Ishikawa (cell line): ENCODE data around the gene AHR.

Experiments used
- CEBPB ChIP-seq: IDR thresholded peaks from 2 replicates; pipeline ENCODE4 v1.6.1; 2012
- CREB1 ChIP-seq: IDR thresholded peaks from 2 replicates; pipeline ENCODE4 v1.6.1; 2012; ENCODE audit warnings: low read depth
- EGR1 ChIP-seq: IDR thresholded peaks from 2 replicates; pipeline ENCODE4 v1.6.1; 2012
- EP300 ChIP-seq: IDR thresholded peaks from 2 replicates; pipeline ENCODE4 v1.6.1; 2012; ENCODE audit warnings: borderline replicate concordance
- FOXM1 ChIP-seq: IDR thresholded peaks from 2 replicates; pipeline ENCODE4 v1.6.1; 2012; ENCODE audit warnings: low read depth, borderline replicate concordance
- MAX ChIP-seq: IDR thresholded peaks from 2 replicates; pipeline ENCODE4 v1.6.1; 2012
- NFIC ChIP-seq: IDR thresholded peaks from 2 replicates; pipeline ENCODE4 v1.6.1; 2012
- RAD21 ChIP-seq: IDR thresholded peaks from 2 replicates; pipeline ENCODE4 v1.6.1; 2012; ENCODE audit warnings: low read depth
- REST ChIP-seq: IDR thresholded peaks from 2 replicates; pipeline ENCODE4 v1.6.1; 2012; ENCODE audit warnings: low read depth, mild to moderate bottlenecking
- TAF1 ChIP-seq: IDR thresholded peaks from 2 replicates; pipeline ENCODE4 v1.6.1; 2012; ENCODE audit warnings: low read depth, mild to moderate bottlenecking
- TCF12 ChIP-seq: IDR thresholded peaks from 2 replicates; pipeline ENCODE4 v1.6.1; 2012; ENCODE audit warnings: low read depth
- TEAD4 ChIP-seq: IDR thresholded peaks from 2 replicates; pipeline ENCODE4 v1.6.1; 2012
- USF1 ChIP-seq: IDR thresholded peaks from 2 replicates; pipeline ENCODE4 v1.6.1; 2012
- YY1 ChIP-seq: IDR thresholded peaks from 2 replicates; pipeline ENCODE4 v1.6.1; 2012; ENCODE audit warnings: low read depth
- ZBTB7A ChIP-seq: IDR thresholded peaks from 2 replicates; pipeline ENCODE4 v1.6.1; 2012; ENCODE audit warnings: low read depth

Gene AHR

GRCh38 chr7:17266565-17266964 is 31.9 kb upstream of the AHR start:
- TF ChIP-seq ZBTB7A, result no peak
- TF ChIP-seq EGR1, result no peak
- TF ChIP-seq CREB1, result no peak
- no peak for TF ChIP-seq REST
- no peak for TF ChIP-seq TCF12
- TF ChIP-seq TAF1, result no peak
- TF ChIP-seq YY1, result no peak
- no peak for TF ChIP-seq MAX
- no peak for TF ChIP-seq RAD21
- no peak for TF ChIP-seq TEAD4
- TF ChIP-seq USF1, result no peak
- no peak for TF ChIP-seq NFIC
- no peak for TF ChIP-seq CEBPB
- no peak for TF ChIP-seq EP300
- TF ChIP-seq FOXM1, result no peak

GRCh38 chr7:17269341-17270221 is 28.9 kb upstream of the AHR start:
- TF ChIP-seq TEAD4, result no peak
- no peak for TF ChIP-seq ZBTB7A

- TF ChIP-seq TAF1 (no peak), MAX (no peak), EGR1 (no peak), EP300 (no peak), TCF12 (no peak), CEBPB (no peak), YY1 (no peak), FOXM1 (no peak), NFIC (no peak), TEAD4 (no peak), REST (no peak), USF1 (no peak)
These were observed 23.8 kb upstream of the AHR start for GRCh38 chr7:17274551-17275245.

GRCh38 chr7:17275749-17276671 is 22.4 kb upstream of the AHR start:
- TF ChIP-seq RAD21, result no peak
- TF ChIP-seq REST, result no peak
- no peak for TF ChIP-seq MAX
- TF ChIP-seq EGR1, result no peak
- TF ChIP-seq NFIC, result no peak
- TF ChIP-seq USF1, result no peak
